HG02623 (cell line): ENCODE measurements around the gene PHC1.
"Not testable (repeated sequence)": the region's sequence is repeated elsewhere in the genome, so short reads cannot be mapped to it uniquely, and the experiment has no call there.

Source experiments
- ATAC-seq: cut with Tn5 transposase; IDR thresholded peaks from one replicate; pipeline ENCODE4 v1.9.1; 2021; ENCODE audit warnings: moderate library complexity; ENCODE audit not compliant: unreplicated experiment

PHC1 gene

DNA sequence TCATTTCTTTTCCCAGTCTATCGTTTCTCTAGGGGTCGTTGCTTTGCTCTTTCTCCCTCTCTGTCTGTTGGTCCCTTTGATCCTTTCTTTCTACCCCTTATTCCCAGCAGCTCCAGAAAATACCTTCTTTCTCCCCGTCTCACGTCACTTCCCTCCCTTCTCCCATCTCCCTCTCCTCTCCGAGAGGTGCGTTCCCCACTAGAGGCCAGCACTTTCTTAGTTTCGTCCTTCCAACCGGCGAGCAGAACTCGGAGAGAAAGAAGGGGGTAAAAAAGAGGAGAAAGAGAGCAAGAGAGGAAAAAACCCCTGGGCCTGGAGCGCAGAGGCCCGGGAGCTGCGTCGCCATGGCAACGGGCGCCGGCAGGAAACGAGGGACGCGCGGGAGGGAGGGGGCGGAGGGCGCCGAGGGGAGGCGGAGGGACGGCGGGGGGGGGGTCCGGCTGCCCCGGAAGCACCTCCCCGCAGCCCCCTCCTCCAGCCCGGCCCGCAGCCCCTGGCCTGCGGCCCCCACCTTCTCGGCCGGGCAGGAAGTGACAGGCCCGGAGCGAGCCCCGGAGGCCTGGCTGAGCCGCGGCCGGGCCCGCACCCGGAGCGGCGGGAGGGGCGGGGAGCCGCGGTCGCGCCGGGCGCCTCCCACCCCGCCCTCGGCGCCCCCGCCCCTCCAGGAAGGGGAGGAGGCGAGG is at the start of gene PHC1:
PHC1 (plus strand) TSS at position 477 of the 683 bp plus-strand sequence. CDS start 3,169 bp downstream, outside the sequence.
- peak; percentile 65 for ATAC-seq

DNA sequence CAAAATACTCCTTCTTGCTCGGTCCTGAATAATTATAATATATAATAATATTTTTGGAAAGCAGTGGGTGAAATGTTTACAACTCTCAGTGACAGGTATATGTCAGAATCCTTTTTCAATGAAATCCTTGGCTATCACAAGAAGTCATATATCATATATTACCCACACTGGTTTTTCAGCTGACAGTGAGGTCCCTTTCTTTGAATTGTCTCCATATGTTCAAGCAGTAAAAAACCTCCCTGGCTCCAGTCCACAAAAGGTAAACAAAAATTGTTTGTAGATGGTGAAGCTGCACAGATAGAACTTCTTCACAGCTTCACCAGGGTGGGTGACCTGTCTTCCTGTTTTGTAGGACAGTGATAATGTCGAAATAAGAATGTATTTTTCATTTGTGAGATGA is 47.9 kb upstream of the PHC1 start:
- ATAC-seq: no peak

DNA sequence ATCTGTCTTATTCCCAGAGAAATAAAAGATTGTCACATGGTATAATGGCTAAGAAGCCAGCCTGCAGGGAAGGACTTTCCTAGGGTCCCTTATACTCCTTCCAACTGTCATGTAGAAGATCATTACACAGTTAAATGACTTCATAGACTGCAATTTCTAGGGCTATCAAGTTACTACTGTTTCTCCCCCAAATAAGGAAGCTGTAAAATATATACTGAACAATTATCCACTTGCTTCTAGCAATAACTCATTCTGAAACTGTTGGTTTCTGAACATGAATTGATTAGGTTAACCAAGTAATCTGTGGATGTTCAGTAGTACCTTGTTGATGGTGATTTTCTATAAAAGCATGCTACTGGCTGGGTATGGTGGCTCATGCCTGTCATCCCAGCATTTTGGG is 47.3 kb upstream of the PHC1 start:
- no peak for ATAC-seq

DNA sequence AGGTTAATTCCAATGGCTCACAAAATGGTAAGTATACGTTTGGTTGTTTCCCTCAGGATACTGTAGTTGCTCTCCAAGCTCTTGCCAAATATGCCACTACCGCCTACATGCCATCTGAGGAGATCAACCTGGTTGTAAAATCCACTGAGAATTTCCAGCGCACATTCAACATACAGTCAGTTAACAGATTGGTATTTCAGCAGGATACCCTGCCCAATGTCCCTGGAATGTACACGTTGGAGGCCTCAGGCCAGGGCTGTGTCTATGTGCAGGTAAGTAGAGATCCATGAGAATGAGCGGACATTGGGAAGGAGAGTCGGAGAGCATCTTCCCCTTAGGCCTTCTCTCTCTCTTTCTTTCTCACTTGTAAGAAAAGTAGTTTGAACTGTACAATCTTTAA is 46.5 kb upstream of the PHC1 start:
- no peak for ATAC-seq

DNA sequence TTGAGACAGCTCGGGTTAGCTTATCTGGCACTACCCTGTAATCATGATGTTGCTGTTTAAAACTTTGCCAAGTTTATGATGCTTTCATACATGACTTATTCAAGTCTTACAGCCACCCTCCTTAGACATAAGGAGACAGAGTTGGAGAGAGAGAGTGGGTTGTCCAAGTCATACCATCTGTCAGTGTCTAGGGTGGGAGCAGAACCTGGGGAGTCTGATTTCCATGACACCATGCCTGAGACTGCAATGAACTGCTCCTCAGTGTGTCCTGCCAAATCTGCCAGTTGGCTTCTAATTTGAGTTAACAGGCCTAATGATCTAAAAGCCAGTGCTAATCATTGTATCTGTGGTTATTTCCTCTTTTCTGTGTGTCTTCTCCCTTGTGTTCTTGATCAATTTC is 43.7 kb upstream of the PHC1 start:
- no peak for ATAC-seq

DNA sequence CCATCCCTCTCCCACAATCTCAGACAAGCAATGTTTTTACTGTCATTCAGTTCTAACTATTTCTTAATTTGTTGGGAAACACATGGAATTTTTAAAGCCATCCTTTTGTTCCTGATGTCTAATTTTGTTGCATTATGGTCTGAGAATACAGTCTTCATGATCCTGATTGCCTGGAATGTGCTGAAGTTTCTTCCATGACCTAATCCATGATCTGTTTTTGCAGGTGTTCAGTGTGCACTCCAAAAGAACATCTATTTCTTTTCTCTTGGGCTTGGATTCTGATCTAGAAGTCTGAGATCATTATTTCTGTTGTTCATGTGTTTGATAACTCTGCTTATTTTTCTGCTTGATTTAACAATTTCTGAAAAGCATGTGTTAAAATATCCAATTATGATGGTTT is 43.2 kb upstream of the PHC1 start:
- ATAC-seq: no peak

DNA sequence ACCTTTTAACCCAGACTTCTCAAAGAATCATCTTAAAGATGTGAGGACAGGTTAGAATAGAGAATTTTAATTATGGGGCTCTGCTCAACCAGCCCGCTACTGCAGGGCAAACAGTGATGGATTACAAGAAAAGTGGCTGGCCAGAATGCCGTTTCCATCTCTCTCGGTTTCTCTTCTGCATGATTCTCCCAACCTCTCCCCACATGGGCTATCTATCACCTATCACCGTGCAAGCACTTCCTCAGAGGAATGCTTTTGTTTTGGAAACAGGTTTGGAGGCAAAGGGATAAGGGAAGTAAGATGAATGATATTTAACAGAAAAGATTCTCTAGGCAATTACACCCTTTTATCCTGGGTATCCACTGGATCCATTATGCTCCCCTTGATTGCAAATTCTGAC is 37.4 kb upstream of the PHC1 start:
- no peak for ATAC-seq

DNA sequence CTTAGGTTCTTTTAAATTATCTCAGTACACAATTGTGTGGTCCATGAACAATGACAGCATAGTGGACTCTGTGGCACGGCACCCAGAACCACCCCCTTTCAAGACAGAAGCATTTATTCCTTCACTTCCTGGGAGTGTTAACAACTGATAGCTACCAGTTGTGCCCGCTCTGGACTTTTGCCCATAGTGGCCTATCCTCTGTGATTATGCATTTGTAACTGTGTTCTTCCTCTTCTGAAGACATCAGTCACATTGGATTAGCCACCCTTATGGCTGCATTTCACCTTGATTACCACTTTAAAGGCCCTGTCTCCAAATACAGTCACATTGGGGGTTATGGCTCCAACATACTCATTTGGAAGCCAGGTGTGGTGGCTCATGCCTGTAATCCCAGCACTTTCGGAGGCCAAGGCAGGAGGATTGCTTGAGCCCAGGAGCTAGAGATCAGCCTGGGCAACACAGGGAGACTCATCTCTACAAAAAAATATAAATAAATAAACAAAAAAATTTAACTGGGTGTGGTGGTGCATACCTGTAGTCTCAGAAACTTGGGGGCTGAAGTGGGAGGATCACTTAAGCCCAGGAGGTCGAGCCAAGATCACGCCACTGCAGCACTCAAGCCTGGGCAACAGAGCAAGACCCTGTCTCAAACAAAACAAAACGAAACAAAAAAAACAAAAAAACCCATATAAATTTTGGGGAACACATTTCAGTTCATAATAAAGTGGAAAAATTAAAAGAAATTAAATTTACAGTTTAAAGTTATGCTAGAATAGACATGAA is 27.6 kb upstream of the PHC1 start:
- no peak for ATAC-seq

DNA sequence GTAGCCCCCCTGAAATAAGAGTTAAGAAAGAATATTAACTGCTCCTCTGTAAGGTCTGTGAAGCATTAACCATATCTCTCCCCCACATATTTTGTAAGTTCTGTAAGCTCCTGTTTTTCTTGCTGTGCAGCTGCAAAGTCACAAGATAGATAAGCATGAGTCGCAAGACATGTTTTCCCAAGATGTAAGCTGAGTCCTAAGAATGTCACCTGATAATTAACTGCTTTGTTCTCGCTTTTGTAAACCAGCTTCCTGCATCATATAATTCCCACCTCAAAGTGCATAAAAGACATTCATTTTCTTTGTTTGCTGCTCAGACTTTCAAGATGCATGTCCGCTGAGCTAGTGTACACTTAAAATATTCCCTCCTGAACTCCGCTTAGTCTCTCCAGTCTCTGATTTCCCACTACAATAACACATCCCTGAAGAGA is 27.0 kb upstream of the PHC1 start:
- ATAC-seq: no peak

DNA sequence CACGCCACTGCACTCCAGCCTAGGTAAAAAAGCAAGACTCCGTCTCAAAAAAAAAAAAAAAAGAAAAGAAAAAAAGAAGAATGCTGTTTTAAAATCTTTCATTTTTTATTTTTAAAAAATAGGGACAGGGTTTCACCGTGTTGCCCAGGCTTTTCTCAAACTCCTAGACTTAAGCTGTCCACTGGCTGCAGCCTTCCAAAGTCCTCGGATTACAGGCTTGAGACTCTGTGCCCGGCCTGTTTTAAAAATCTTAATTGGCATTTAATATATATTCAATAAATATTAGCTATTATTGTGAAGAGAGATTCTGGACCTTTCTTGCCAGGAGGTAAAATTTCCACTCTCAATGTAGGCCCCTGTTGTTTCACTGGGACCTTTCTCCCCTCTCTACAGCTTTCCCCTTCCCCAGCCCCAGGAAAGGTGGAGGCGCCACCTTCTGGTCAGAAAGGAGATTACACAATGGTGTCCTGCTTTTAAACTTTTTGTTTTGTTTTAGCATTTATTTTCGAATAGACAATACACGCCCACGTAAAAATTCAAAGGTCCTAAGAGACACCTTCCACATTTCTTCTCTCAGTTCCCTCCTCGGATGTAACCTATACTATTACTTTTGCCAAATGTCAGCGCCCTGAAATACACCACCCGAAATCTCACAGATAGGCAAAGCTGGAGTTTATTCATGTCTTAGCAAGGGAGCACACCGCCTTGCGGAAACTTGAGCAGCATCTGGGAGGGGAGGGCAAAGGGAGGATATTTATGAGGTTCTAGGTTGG is 23.8 kb upstream of the PHC1 start:
- no peak for ATAC-seq

DNA sequence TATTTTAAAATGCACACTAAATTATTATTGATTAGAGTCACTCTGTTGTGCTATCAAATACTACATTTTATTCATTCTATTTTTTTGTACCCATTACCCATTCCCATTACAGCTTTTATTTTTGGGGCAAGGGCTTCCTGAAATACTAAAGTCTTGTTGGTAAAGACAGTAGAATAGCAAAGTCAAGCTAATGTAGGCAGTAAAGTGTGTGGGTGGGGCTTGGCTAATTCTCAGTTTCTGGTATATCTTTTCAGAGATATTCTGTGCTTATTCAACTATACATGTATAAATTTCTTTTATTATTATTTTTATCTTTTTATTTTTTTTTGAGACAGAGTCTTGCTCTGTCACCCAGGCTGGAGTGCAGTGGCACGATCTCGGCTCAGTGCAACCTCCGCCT is 22.3 kb upstream of the PHC1 start:
- ATAC-seq: no peak

DNA sequence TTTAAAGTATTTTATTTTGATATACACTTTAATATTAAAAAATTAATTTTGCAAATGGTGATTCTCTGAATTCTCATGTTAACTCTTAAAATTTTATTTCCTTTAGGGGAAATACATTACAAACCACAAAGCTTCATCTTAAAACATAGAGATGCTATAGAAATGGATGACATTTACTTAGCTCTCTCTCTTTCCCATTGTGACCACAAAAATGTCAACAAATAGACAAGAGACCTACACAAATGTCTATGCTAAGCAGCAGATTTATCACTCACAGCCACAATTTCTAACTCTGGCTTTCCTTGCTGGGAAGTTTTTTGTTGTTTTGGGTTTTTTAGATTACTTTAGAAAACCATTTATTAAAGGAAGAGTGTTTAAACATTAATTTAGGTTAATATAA is 19.9 kb upstream of the PHC1 start:
- no peak for ATAC-seq

DNA sequence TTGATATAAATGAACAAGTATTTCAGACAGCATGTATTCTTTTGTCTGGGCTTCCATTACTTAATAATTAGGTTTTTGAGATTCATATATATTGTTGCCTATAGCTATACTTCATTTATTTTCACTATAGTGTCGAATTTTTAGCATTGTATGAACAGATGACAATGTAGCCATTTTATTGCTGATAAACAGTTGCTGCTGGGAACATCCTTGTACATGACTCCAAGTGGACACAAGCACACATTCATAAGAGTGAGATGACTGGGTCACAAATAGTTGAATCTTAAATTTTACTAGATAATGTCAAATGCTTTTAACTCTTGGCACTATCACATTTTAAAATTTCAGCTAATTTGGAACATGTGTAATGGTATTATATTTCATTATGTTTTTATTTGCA is 19.3 kb upstream of the PHC1 start:
- ATAC-seq: no peak

DNA sequence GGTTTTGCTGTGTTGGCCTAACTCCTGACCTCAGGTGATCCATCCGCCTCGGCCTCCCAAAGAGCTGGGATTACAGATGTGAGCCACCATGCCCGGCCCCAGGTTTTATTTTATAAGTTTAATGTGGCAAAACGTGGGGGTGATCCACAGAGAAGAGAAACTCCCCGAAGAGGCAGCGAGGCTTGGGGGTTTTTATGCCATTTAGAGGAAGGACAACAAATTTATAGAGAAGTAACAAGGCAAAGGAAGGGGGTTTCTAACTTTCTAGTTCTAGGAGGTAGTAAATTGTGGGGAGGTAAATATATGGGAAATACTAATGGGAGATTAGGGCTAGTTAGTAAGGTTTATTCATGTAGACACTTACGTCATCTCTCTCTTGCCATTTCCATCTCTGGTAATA is 17.2 kb upstream of the PHC1 start:
- ATAC-seq: no peak

DNA sequence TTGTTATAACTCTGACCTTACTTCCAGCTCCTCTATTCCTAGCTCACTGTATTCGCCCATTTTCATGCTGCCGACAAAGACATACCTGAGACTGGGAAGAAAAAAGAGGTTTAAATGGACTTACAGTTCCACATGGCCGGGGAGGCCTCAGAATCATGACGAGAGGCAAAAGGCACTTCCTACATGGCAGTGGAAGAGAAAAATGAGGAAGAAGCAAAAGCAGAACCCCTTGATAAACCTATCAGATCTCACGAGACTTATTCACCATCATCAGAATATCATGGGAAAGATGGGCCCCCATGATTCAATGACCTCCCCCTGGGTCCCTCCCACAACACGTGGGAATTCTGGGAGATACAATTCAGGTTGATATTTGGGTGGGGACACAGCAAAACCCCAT is 14.5 kb upstream of the PHC1 start:
- no peak for ATAC-seq

DNA sequence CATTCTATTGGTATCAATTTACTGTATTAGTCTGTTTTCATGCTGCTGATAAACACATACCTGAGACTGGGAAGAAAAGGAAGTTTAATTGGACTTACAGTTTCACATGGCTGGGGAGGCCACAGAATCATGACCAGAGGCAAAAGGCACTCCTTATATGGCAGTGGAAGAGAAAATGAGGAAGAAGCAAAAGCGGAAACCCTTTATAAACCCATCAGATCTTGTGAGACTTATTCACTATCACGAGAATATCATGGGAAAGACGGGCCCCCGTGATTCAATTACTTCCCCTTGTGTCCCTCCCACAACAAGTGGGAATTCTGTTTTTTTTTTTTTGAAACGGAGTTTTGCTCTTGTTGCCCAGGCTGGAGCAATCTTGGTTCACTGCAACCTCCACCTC is 11.6 kb upstream of the PHC1 start:
- not testable (repeated sequence) for ATAC-seq

DNA sequence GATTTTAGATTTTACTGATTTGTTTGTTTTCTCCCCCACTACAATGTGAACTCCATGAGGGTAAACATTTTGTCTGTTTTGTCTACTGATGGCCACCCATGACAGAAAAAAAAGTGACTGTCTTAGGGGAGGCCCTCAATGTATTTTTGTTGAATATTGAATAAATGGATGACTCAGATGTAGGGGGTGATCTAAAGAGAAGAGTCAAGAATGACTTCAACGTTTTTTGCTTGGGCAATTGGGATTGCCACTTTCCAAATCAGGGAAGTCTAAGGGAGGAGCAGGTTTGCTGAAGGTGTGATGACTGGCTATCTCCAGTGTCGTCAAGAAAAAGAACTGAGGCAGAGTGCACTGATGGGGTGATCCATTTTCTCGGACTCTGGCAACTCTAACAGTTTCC is 10.7 kb upstream of the PHC1 start:
- no peak for ATAC-seq

DNA sequence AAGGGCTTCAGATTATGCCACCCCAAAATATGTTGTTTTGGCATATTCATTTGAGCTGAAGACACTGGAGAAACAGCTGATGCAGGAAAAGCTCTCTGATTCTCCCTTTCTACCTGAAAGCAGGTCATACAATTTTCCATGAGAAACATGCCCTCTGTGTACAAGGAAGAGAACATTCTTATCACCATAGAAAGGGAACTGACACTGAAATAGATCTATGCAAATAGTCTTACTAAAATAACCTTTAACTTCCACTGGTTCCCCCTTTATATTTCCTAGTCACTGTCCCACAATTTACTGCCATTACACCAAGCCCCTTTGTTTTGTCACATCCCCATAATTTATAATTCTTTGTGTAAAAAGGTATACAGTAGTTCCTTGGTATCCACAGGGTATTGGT is 9.6 kb upstream of the PHC1 start:
- ATAC-seq: no peak

DNA sequence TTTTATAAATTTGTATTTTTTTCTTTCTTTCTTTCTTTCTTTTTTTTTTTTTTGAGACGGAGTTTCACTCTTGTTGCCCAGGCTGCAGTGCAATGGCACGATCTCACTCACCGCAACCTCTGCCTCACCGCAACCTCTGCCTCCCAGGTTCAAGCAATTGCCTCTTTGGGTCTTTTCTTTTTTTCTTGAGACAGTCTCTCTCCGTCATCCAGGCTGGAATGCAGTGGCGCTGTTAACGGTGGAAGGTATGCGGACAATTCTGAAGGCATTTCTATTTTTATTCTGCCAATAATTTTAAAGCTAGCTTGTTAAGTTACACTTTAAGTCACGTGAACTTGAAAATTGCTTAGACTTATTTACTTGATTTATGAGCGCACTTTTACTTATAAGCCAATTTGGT is 8.8 kb upstream of the PHC1 start:
- ATAC-seq: no peak

DNA sequence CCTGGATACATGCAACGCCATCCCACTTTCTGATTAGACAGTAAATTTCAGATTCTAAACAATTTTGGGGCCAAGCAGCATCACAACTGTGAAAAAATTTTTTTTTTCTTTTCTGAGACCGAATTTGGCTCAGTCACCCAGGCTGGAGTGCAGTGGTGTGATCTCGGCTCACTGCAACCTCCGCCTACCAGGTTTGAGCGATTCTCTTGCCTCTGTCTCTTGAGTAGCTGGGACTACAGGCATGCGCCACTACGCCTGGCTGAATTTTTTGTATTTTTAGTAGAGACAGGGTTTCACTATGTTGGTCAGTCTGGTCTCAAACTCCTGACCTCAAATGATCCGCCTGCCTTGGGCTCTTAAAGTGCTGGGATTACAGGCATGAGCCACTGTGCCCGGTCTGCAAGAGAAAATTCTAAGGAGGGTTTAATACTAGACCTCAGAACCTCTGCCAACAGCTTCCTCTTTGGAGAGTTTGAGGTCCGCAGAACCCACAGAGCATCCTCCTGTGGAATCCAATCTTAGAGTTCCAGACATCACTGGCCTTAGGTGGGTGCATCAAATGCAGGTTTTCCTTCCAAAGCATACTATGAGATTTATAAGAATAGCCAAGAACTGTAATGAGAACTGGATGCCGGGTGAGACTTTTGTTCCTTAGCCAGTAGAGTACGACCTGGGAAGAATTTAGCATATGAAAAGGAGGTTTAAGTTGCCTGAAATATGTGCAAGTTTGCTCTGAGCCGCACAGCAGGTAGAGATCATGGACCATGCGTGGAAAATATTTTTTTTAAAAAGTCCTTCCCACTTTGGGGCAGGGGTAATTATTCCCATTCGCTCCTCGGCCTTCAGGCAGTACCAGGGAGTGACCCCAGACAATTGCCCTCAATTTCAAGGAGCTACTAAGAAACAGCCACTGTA is 7.8 kb upstream of the PHC1 start:
- ATAC-seq: no peak

DNA sequence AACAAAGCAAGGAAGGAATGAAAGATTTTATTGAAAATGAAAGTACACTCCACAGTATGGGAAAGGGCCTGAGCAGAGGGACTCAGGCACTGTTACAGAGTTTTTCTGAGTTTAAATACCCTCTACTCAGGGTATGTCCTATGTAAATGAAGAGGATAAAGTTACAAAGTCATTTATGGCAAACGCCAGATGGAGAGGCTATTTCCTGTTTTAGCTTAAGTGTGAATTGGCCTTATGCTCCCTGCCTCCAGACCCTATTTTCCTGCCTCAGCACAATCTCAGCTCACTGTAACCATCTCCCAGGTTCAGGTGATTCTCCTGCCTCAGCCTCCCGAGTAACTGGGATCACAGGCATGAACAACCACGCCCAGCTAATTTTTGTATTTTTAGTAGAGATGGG is 6.8 kb upstream of the PHC1 start:
- ATAC-seq: no peak
